GM12892 (cell line): ENCODE data around the gene SUGCT.

Experiments
- POLR2A ChIP-seq: IDR thresholded peaks from 2 replicates; pipeline ENCODE4 v1.6.1; 2011; ENCODE audit warnings: low read depth, low read length, control low read depth
- POLR2AphosphoS5 ChIP-seq: IDR thresholded peaks from 2 replicates; pipeline ENCODE4 v1.6.1; 2011; ENCODE audit warnings: low read depth, low read length, control low read depth

GRCh38 chr7:40641701-40642100, 506.9 kb downstream of the SUGCT start:
- TF ChIP-seq POLR2AphosphoS5 (no peak), POLR2A (no peak)
